HepG2 (cell line): ENCODE measurements around the gene SLC25A23. TPM values are rescaled to one million over a fixed set of nuclear protein-coding genes. Genes with fewer than 3 reads are reported as not detected.

Experiments
- ASH2L ChIP-seq: fragments of 300-600, 200-600 bp; sonication (generic); IDR thresholded peaks from 2 replicates; pipeline ENCODE4 v1.7.0; 2017; ENCODE audit warnings: low read depth, mild to moderate bottlenecking, moderate library complexity, mixed read lengths, low read length; ENCODE audit not compliant: insufficient read length
- CBFB ChIP-seq: sonication (generic); formaldehyde crosslinking; IDR thresholded peaks from 2 replicates; pipeline ENCODE4 v1.4.0; 2020; ENCODE audit warnings: missing genetic modification reagents
- CBX5 ChIP-seq: sonication (generic); formaldehyde crosslinking; IDR thresholded peaks from 2 replicates; pipeline ENCODE4 v1.4.0; 2020; ENCODE audit warnings: missing genetic modification reagents, borderline replicate concordance
- CC2D1A ChIP-seq: sonication (generic); formaldehyde crosslinking; IDR thresholded peaks from 2 replicates; pipeline ENCODE4 v1.8.1; 2023; ENCODE audit warnings: mild to moderate bottlenecking, missing genetic modification reagents
- CEBPG ChIP-seq: IDR thresholded peaks from 2 replicates; pipeline ENCODE4 v1.6.1; 2016
- DNMT3B ChIP-seq: conservative IDR thresholded peaks from 2 replicates; pipeline ENCODE4 v1.6.1; 2016; ENCODE audit warnings: missing biosample characterization, control low read depth
- GABPB1 ChIP-seq: IDR thresholded peaks from 2 replicates; pipeline ENCODE4 v1.6.1; 2016; ENCODE audit warnings: mild to moderate bottlenecking, missing genetic modification reagents, moderate library complexity, missing compliant biosample characterization
- GLMP ChIP-seq: sonication (generic); formaldehyde crosslinking; IDR thresholded peaks from 2 replicates; pipeline ENCODE4 v1.9.0; 2021; ENCODE audit warnings: missing genetic modification reagents, mild to moderate bottlenecking, borderline replicate concordance
- HOXA5 ChIP-seq: sonication (generic); formaldehyde crosslinking; IDR thresholded peaks from 2 replicates; pipeline ENCODE4 v1.4.0; 2020; ENCODE audit warnings: missing genetic modification reagents
- KLF11 ChIP-seq: IDR thresholded peaks from 2 replicates; pipeline ENCODE4 v1.6.1; 2016; ENCODE audit warnings: missing compliant biosample characterization
- MED8 ChIP-seq: sonication (generic); formaldehyde crosslinking; IDR thresholded peaks from 2 replicates; pipeline ENCODE4 v1.8.1; 2023; ENCODE audit warnings: mild to moderate bottlenecking, missing genetic modification reagents; ENCODE audit not compliant: insufficient replicate concordance
- MXI1 ChIP-seq: IDR thresholded peaks from 3 replicates; pipeline ENCODE4 v1.6.1; 2012; ENCODE audit warnings: low read depth, low read length, inconsistent platforms, borderline replicate concordance
- NR2F1 ChIP-seq, 2 experiments: fragments of 450-650 bp in 1 of 2; formaldehyde crosslinking in 1 of 2; IDR thresholded peaks; 2 replicates each; pipeline versions ENCODE4 v1.5.0 to v1.6.1; 2016 to 2020; ENCODE audit warnings: mild to moderate bottlenecking in 1 of 2, missing compliant biosample characterization in 1 of 2, missing genetic modification reagents in 1 of 2, moderate library complexity in 1 of 2
- NR2F6 ChIP-seq, 2 experiments: IDR thresholded peaks; 2 replicates each; pipeline ENCODE4 v1.6.1; 2016; ENCODE audit warnings: antibody characterized with exemption in 1 of 2, mild to moderate bottlenecking in 1 of 2
- RNF2 ChIP-seq: fragments of 450-650 bp; conservative IDR thresholded peaks from 2 replicates; pipeline ENCODE4 v1.6.1; 2016; ENCODE audit warnings: low read depth
- SMARCE1 ChIP-seq: fragments of 450-650 bp; IDR thresholded peaks from 2 replicates; pipeline ENCODE4 v1.6.1; 2017; ENCODE audit warnings: borderline replicate concordance
- U2AF1 ChIP-seq: fragments of 200-400 bp; formaldehyde crosslinking; optimal IDR thresholded peaks from 2 replicates; pipeline ENCODE3; 2017; ENCODE audit warnings: mild to moderate bottlenecking, low read depth, low read length
- XRCC5 ChIP-seq: fragments of 200-400 bp; formaldehyde crosslinking; optimal IDR thresholded peaks from 2 replicates; pipeline ENCODE3; 2017; ENCODE audit warnings: mild to moderate bottlenecking, low read length
- ZNF33A ChIP-seq: sonication (generic); formaldehyde crosslinking; IDR thresholded peaks from 2 replicates; pipeline ENCODE4 v1.5.1; 2020; ENCODE audit warnings: missing genetic modification reagents, mild to moderate bottlenecking, moderate library complexity, borderline replicate concordance
- ZNF496 ChIP-seq: sonication (generic); formaldehyde crosslinking; IDR thresholded peaks from 2 replicates; pipeline ENCODE4 v1.8.1; 2023; ENCODE audit warnings: mild to moderate bottlenecking, moderate library complexity, missing genetic modification reagents; ENCODE audit not compliant: insufficient replicate concordance
- ZNF557 ChIP-seq: sonication (generic); formaldehyde crosslinking; IDR thresholded peaks from 2 replicates; pipeline ENCODE4 v1.4.0; 2020; ENCODE audit warnings: missing genetic modification reagents
- ZNF589 ChIP-seq: sonication (generic); formaldehyde crosslinking; conservative IDR thresholded peaks from 2 replicates; pipeline ENCODE4 v1.8.0; 2022; ENCODE audit warnings: mild to moderate bottlenecking, moderate library complexity, missing genetic modification reagents
- ZNF713 ChIP-seq: sonication (generic); formaldehyde crosslinking; IDR thresholded peaks from 2 replicates; pipeline ENCODE4 v1.4.0; 2020; ENCODE audit warnings: mild to moderate bottlenecking, missing genetic modification reagents
- ZNF816 ChIP-seq: sonication (generic); formaldehyde crosslinking; IDR thresholded peaks from 2 replicates; pipeline ENCODE4 v1.8.0; 2022; ENCODE audit warnings: missing genetic modification reagents, mild to moderate bottlenecking, borderline replicate concordance
- ZSCAN5A ChIP-seq: sonication (generic); formaldehyde crosslinking; IDR thresholded peaks from 2 replicates; pipeline ENCODE4 v1.8.0; 2022; ENCODE audit warnings: mild to moderate bottlenecking, missing genetic modification reagents, borderline replicate concordance
- polyA plus RNA-seq, 8 experiments: library from polyadenylated mRNA; depleted of rRNA in 3 of 8; stranded (reverse) in 7 of 8; unstranded in 1 of 8; fragments of >200 nt; fragmentation: Illumina TruSeq in 4 of 8; extraction: Trizol in 4 of 8; gene quantifications; 2 replicates each; pipeline versions ENCODE4 v1.2.1 to v1.2.3, GENCODE V29; 2011 to 2016; ENCODE audit warnings: low read depth in 4 of 8, missing spikeins in 1 of 8, mixed read lengths in 1 of 8; ENCODE audit not compliant: insufficient read depth in 1 of 8
- total RNA-seq, 5 experiments: library from RNA; depleted of rRNA; stranded (reverse); fragments of >200 nt; fragmentation: Illumina TruSeq; extraction: Trizol; gene quantifications; 2 replicates each; pipeline ENCODE4 v1.2.3, GENCODE V29; 2016; ENCODE audit warnings: low read depth in 1 of 5
- TF ChIP-seq, protein P1 (sequence below): IDR thresholded peaks from 2 replicates; pipeline ENCODE4 v1.6.1; 2012; ENCODE audit warnings: low read length, improper control_type of control experiment

The SLC25A23 gene
- total and polyA plus RNA-seq, 2 of the 13 experiments (the other 11 are each of a cell fraction or from before 2014, with no cell fraction given) = 12.4 to 15.2 TPM

DNA sequence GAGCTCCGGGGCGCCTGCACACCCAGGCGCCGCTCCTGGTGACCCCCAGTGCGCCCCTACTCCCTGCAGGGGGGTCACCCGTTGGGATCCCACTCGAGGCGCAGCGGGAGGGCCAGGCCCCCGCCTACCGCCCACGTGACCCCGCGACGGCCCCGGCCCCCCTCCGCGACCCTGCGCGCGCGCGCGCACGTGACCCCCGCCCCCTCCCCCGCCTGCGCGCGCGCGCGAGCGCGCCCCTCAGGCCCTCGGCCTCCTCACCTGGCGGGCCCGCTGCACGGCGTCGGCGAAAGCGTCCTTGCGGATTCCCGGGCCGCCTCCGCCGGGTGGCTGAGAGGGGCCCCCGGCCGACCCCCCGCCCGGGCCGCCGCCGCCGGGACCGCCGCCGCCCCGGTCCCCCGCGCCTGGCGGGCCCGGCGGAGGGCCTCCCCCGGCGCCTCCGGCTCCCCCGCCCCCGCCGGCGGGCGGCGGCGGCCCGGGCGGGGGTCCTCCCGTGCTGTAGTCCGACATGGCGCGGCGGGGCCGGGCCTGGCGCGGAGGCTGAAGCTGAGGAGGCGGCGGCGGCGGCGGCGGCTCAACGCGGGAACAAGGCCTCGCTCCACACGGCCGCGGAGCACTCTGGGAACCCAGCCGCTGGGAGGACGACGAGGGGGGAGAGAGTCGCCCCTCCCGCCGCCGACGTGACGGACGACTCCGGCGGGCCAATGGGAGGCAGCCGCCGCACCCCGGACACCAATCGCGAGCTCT, 35.2 kb downstream of the SLC25A23 start, which contains the start of gene KHSRP (continued):
- TF ChIP-seq GABPB1 = peak; percentile 70; the same call in 1 of the 2 replicates
- no peak for TF ChIP-seq XRCC5
- no peak for TF ChIP-seq CC2D1A (CRISPR knock-in tag)
- TF ChIP-seq GLMP = no peak
- TF ChIP-seq MED8 = no peak
- TF ChIP-seq ZNF816 (CRISPR knock-in tag) = no peak
- no peak for TF ChIP-seq ZSCAN5A (CRISPR knock-in tag)
- TF ChIP-seq ASH2L = no peak
- TF ChIP-seq CBX5 (CRISPR knock-in tag) = no peak
- no peak for TF ChIP-seq DNMT3B
- TF ChIP-seq ZNF557 (CRISPR knock-in tag) = no peak
- TF ChIP-seq MXI1 = peak; percentile 55; the same call in 1 of the 3 replicates
- TF ChIP-seq, protein P1, sequence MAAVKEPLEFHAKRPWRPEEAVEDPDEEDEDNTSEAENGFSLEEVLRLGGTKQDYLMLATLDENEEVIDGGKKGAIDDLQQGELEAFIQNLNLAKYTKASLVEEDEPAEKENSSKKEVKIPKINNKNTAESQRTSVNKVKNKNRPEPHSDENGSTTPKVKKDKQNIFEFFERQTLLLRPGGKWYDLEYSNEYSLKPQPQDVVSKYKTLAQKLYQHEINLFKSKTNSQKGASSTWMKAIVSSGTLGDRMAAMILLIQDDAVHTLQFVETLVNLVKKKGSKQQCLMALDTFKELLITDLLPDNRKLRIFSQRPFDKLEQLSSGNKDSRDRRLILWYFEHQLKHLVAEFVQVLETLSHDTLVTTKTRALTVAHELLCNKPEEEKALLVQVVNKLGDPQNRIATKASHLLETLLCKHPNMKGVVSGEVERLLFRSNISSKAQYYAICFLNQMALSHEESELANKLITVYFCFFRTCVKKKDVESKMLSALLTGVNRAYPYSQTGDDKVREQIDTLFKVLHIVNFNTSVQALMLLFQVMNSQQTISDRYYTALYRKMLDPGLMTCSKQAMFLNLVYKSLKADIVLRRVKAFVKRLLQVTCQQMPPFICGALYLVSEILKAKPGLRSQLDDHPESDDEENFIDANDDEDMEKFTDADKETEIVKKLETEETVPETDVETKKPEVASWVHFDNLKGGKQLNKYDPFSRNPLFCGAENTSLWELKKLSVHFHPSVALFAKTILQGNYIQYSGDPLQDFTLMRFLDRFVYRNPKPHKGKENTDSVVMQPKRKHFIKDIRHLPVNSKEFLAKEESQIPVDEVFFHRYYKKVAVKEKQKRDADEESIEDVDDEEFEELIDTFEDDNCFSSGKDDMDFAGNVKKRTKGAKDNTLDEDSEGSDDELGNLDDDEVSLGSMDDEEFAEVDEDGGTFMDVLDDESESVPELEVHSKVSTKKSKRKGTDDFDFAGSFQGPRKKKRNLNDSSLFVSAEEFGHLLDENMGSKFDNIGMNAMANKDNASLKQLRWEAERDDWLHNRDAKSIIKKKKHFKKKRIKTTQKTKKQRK = no peak
- no peak for TF ChIP-seq KLF11
- no peak for TF ChIP-seq RNF2
- TF ChIP-seq ZNF33A (CRISPR knock-in tag) = no peak
- no peak for TF ChIP-seq CEBPG
- no peak for TF ChIP-seq ZNF589
- no peak for TF ChIP-seq ZNF496 (CRISPR knock-in tag)
- TF ChIP-seq SMARCE1 = no peak
- TF ChIP-seq HOXA5 = peak; percentile 57; the same call in 1 of the 2 replicates
- TF ChIP-seq CBFB (CRISPR knock-in tag) = 0 out of 2 replicates have a peak, but pooled peaks have one; percentile 28
- TF ChIP-seq ZNF713 = no peak
- TF ChIP-seq NR2F1 (CRISPR knock-in tag; IDR thresholded peaks at IDR 0.05) = no peak
- TF ChIP-seq NR2F6 (IDR thresholded peaks at IDR 0.05) = no peak
- TF ChIP-seq NR2F6 (CRISPR knock-in tag; IDR thresholded peaks at IDR 0.05) = no peak
- no peak for TF ChIP-seq U2AF1
